H1 (cell line): Measurements from ENCODE around the gene TNRC6C. TPM values are rescaled to one million over a fixed set of nuclear protein-coding genes. Genes with fewer than 3 reads are reported as not detected.

Experiments used
- CTCF ChIA-PET: fragments of 300-600 bp; sonication (Branson Sonifier 250); formaldehyde crosslinking; loops from one replicate; lab custom pipeline; 2021; ENCODE audit not compliant: partially characterized antibody; lab: Charles Lee
- POLR2A ChIA-PET: fragments of 300-600 bp; sonication (Branson Sonifier 250); formaldehyde crosslinking; loops from one replicate; lab custom pipeline; 2021; ENCODE audit warnings: inconsistent platforms; ENCODE audit not compliant: partially characterized antibody; lab: Charles Lee
- DNase-seq, 2 experiments: peaks; one replicate each; pipeline versions ENCODE4 v3.0.0 to v3.0.0-alpha.2; 2010 to 2022; ENCODE audit warnings: low spot score in 2 of 2, low read depth in 1 of 2, mixed read lengths in 1 of 2
- FAIRE-seq: peaks from 2 replicates; lab custom pipeline; 2011; peaks lifted over from hg19 to GRCh38; lab: Jason Lieb, UNC
- H2AFZ ChIP-seq: 2 replicates; pipeline ENCODE4 v1.8.1; 2012; ENCODE audit warnings: low read length, inconsistent platforms
- H2AK5ac ChIP-seq: 2 replicates; pipeline ENCODE4 v1.6.1; 2013; ENCODE audit warnings: low read depth, low read length
- H2BK120ac ChIP-seq: replicated peaks from 2 replicates; pipeline ENCODE3; 2013; ENCODE audit warnings: low read depth, low read length, inconsistent platforms
- H2BK12ac ChIP-seq: 2 replicates; pipeline ENCODE4 v1.6.1; 2013; ENCODE audit warnings: low read depth, low read length
- H2BK15ac ChIP-seq: 2 replicates; pipeline ENCODE4 v1.6.1; 2013; ENCODE audit warnings: low read length
- H2BK20ac ChIP-seq: 2 replicates; pipeline ENCODE4 v1.6.1; 2013; ENCODE audit warnings: low read length
- H2BK5ac ChIP-seq: 2 replicates; pipeline ENCODE4 v1.6.1; 2013; ENCODE audit warnings: low read depth, low read length
- H3K14ac ChIP-seq: 2 replicates; pipeline ENCODE4 v1.6.1; 2013; ENCODE audit warnings: inconsistent platforms; ENCODE audit not compliant: insufficient read length
- H3K18ac ChIP-seq: 2 replicates; pipeline ENCODE4 v1.6.1; 2013; ENCODE audit warnings: low read length; ENCODE audit errors: extremely low read depth
- H3K23ac ChIP-seq: 2 replicates; pipeline ENCODE4 v1.6.1; 2013; ENCODE audit warnings: inconsistent platforms; ENCODE audit not compliant: insufficient read length
- H3K23me2 ChIP-seq: 2 replicates; pipeline ENCODE4 v1.6.1; 2013; ENCODE audit warnings: low read depth, low read length
- H3K27ac ChIP-seq: 2 replicates; pipeline ENCODE4 v1.6.1; 2011; ENCODE audit warnings: low read depth, low read length, inconsistent platforms
- H3K27me3 ChIP-seq, 4 experiments: replicated peaks in 1 of 4; 1 replicate in 1 of 4; 2 replicates in 3 of 4; pipeline versions ENCODE4 v1.6.1 to v1.8.1; 2011 to 2013; ENCODE audit warnings: low read length in 3 of 4, mild to moderate bottlenecking in 3 of 4, inconsistent platforms in 2 of 4, mixed read lengths in 2 of 4, moderate library complexity in 1 of 4; ENCODE audit not compliant: control insufficient read depth in 3 of 4, insufficient read depth in 3 of 4; ENCODE audit errors: extremely low read depth in 1 of 4
- H3K36me3 ChIP-seq, 4 experiments: 2 replicates each; pipeline versions ENCODE4 v1.6.1 to v1.8.1; 2011 to 2013; ENCODE audit warnings: mild to moderate bottlenecking in 4 of 4, low read length in 3 of 4, moderate library complexity in 2 of 4, control low read depth in 1 of 4, inconsistent platforms in 1 of 4; ENCODE audit not compliant: insufficient read depth in 4 of 4, control insufficient read depth in 2 of 4
- H3K4ac ChIP-seq: replicated peaks from 2 replicates; pipeline ENCODE3; 2013; ENCODE audit warnings: low read length, low read depth, mixed read lengths, inconsistent platforms; ENCODE audit not compliant: insufficient read length
- H3K4me1 ChIP-seq, 4 experiments: replicated peaks in 1 of 4; 1 replicate in 1 of 4; 2 replicates in 3 of 4; pipeline versions ENCODE4 v1.6.1 to v1.8.1; 2011 to 2013; ENCODE audit warnings: low read length in 3 of 4, inconsistent platforms in 2 of 4, mixed read lengths in 1 of 4; ENCODE audit not compliant: insufficient read depth in 4 of 4, control insufficient read depth in 3 of 4
- H3K4me2 ChIP-seq, 2 experiments: 2 replicates each; pipeline versions ENCODE4 v1.6.1 to v1.8.1; 2011 to 2013; ENCODE audit warnings: low read depth in 2 of 2, low read length in 2 of 2, control low read depth in 1 of 2, inconsistent platforms in 1 of 2, mild to moderate bottlenecking in 1 of 2; ENCODE audit not compliant: insufficient read depth in 1 of 2
- H3K4me3 ChIP-seq, 4 experiments: fragments of 200-600, 300-600 bp in 1 of 4; sonication (generic), shearing (Covaris generic), sonication (Bioruptor Twin) in 1 of 4; 2 replicates each; pipeline versions ENCODE4 v1.5.1 to v1.8.1; 2011 to 2016; ENCODE audit warnings: low read length in 4 of 4, low read depth in 3 of 4, control low read depth in 2 of 4, inconsistent platforms in 2 of 4, mild to moderate bottlenecking in 2 of 4, mixed read lengths in 1 of 4, moderate library complexity in 1 of 4; ENCODE audit not compliant: insufficient read depth in 2 of 4; ENCODE audit errors: extremely low read depth in 1 of 4
- H3K56ac ChIP-seq: replicated peaks from 2 replicates; pipeline ENCODE3; 2013; ENCODE audit warnings: low read depth, mild to moderate bottlenecking, mixed read lengths, low read length, inconsistent platforms; ENCODE audit not compliant: insufficient read length
- H3K79me1 ChIP-seq: 2 replicates; pipeline ENCODE4 v1.6.1; 2013; ENCODE audit warnings: low read depth, low read length, control low read depth
- H3K79me2 ChIP-seq, 2 experiments: 2 replicates each; pipeline versions ENCODE4 v1.6.1 to v1.8.1; 2012 to 2013; ENCODE audit warnings: low read length in 2 of 2, mild to moderate bottlenecking in 2 of 2, inconsistent platforms in 1 of 2; ENCODE audit not compliant: insufficient read depth in 2 of 2, control insufficient read depth in 1 of 2
- H3K9ac ChIP-seq, 4 experiments: replicated peaks in 1 of 4; 1 replicate in 1 of 4; 2 replicates in 3 of 4; pipeline versions ENCODE4 v1.6.1 to v1.8.1; 2011 to 2013; ENCODE audit warnings: low read depth in 3 of 4, low read length in 3 of 4, control low read depth in 2 of 4, mild to moderate bottlenecking in 2 of 4, moderate library complexity in 2 of 4, inconsistent platforms in 1 of 4; ENCODE audit errors: extremely low read depth in 1 of 4
- H3K9me3 ChIP-seq, 2 experiments: 2 replicates each; pipeline versions ENCODE4 v1.6.1 to v1.8.1; 2012 to 2013; ENCODE audit warnings: mild to moderate bottlenecking in 2 of 2, moderate library complexity in 2 of 2, control low read depth in 1 of 2, inconsistent platforms in 1 of 2, low read depth in 1 of 2, low read length in 1 of 2, mixed read lengths in 1 of 2; ENCODE audit not compliant: insufficient read depth in 2 of 2
- H4K20me1 ChIP-seq, 2 experiments: replicated peaks in 1 of 2; 2 replicates each; pipeline versions ENCODE3 to v1.8.1; 2011 to 2013; ENCODE audit warnings: inconsistent platforms in 2 of 2, low read length in 2 of 2, mild to moderate bottlenecking in 1 of 2; ENCODE audit not compliant: insufficient read depth in 2 of 2, control insufficient read depth in 1 of 2
- H4K5ac ChIP-seq: 2 replicates; pipeline ENCODE4 v1.6.1; 2013; ENCODE audit warnings: low read length, low read depth, mixed read lengths, inconsistent platforms; ENCODE audit not compliant: insufficient read length
- H4K8ac ChIP-seq: 2 replicates; pipeline ENCODE4 v1.8.0; 2013; ENCODE audit warnings: mild to moderate bottlenecking, moderate library complexity, low read length, inconsistent platforms; ENCODE audit not compliant: insufficient read depth; ENCODE audit errors: extremely low read depth
- H4K91ac ChIP-seq: replicated peaks from 2 replicates; pipeline ENCODE3; 2013; ENCODE audit warnings: low read length, mixed read lengths, inconsistent platforms; ENCODE audit not compliant: insufficient read length
- ASH2L ChIP-seq: fragments of 200-600, 300-600 bp; sonication (generic); IDR thresholded peaks from one replicate; pipeline ENCODE4 v1.7.1; 2017; ENCODE audit warnings: low read length
- BRCA1 ChIP-seq: IDR thresholded peaks from 2 replicates; pipeline ENCODE4 v1.6.1; 2012; ENCODE audit warnings: low read depth, low read length, improper control_type of control experiment
- CEBPB ChIP-seq: IDR thresholded peaks from 2 replicates; pipeline ENCODE4 v1.6.1; 2012; ENCODE audit warnings: low read depth, low read length
- CREB1 ChIP-seq: IDR thresholded peaks from 2 replicates; pipeline ENCODE4 v1.6.1; 2012; ENCODE audit warnings: inconsistent platforms
- FOSL1 ChIP-seq: IDR thresholded peaks from 2 replicates; pipeline ENCODE4 v1.6.1; 2011; ENCODE audit warnings: mild to moderate bottlenecking, low read depth, low read length, moderate library complexity; ENCODE audit not compliant: insufficient read depth
- NRF1 ChIP-seq: IDR thresholded peaks from 2 replicates; pipeline ENCODE4 v1.6.1; 2011; ENCODE audit warnings: mild to moderate bottlenecking, low read depth, low read length, improper control_type of control experiment
- RAD21 ChIP-seq, 2 experiments: IDR thresholded peaks in 1 of 2; conservative IDR thresholded peaks in 1 of 2; 2 replicates each; pipeline ENCODE4 v1.6.1; 2011; ENCODE audit warnings: low read depth in 2 of 2, low read length in 2 of 2, improper control_type of control experiment in 1 of 2, inconsistent platforms in 1 of 2, mild to moderate bottlenecking in 1 of 2, moderate library complexity in 1 of 2
- RBBP5 ChIP-seq: IDR thresholded peaks from 2 replicates; pipeline ENCODE4 v1.7.1; 2012; ENCODE audit warnings: low read depth, mild to moderate bottlenecking, inconsistent platforms, low read length, moderate library complexity, borderline replicate concordance
- TBP ChIP-seq: IDR thresholded peaks from 2 replicates; pipeline ENCODE4 v1.6.1; 2011; ENCODE audit warnings: low read depth, low read length, improper control_type of control experiment
- WGBS, 2 experiments: shearing (Covaris generic) in 1 of 2; methylation state at CpG; one replicate each; pipeline versions ENCODE4 v1.1.6 to v1.1.7; 2013 to 2015; ENCODE audit warnings: low lambda C conversion rate in 2 of 2, mixed read lengths in 2 of 2, inconsistent platforms in 1 of 2, low coverage in 1 of 2, missing lambda C conversion rate in 1 of 2; ENCODE audit not compliant: insufficient replicate concordance in 2 of 2, insufficient coverage in 1 of 2, insufficient read length in 1 of 2; ENCODE audit errors: extremely low coverage in 1 of 2, missing lambda C conversion rate in 1 of 2; 5-methylcytosine and 5-hydroxymethylcytosine counted together
- polyA plus RNA-seq, 7 experiments: library from polyadenylated mRNA; depleted of rRNA in 3 of 7; stranded (reverse) in 5 of 7; unstranded in 2 of 7; fragments of >200 nt in 5 of 7; fragments of 200-250 nt in 2 of 7; gene quantifications; 1 replicate in 5 of 7; 2 replicates in 1 of 7; 4 replicates in 1 of 7; pipeline versions ENCODE4 v1.2.1 to v1.2.3, GENCODE V29; 2011 to 2013; ENCODE audit warnings: missing spikeins in 2 of 7, mixed read lengths in 2 of 7
- total RNA-seq: library from RNA; stranded (reverse); fragmentation: NEBNext Ultra II Directional; extraction: Animal tissue kit (Norgen Biotek cat#: 25700); gene quantifications from 2 replicates; pipeline ENCODE4 v1.2.1, GENCODE V29; 2021
- TF ChIP-seq, protein P1 (sequence below): IDR thresholded peaks from 2 replicates; pipeline ENCODE4 v1.6.1; 2011; ENCODE audit warnings: low read length, improper control_type of control experiment
- TF ChIP-seq, protein P2 (sequence below): IDR thresholded peaks from 2 replicates; pipeline ENCODE4 v1.6.1; 2012; ENCODE audit warnings: inconsistent platforms

TNRC6C gene
- total and polyA plus RNA-seq, 2 of the 8 experiments (the other 6 are each of a cell fraction or from before 2014, with no cell fraction given) = 2.8 to 28.9 TPM

DNA sequence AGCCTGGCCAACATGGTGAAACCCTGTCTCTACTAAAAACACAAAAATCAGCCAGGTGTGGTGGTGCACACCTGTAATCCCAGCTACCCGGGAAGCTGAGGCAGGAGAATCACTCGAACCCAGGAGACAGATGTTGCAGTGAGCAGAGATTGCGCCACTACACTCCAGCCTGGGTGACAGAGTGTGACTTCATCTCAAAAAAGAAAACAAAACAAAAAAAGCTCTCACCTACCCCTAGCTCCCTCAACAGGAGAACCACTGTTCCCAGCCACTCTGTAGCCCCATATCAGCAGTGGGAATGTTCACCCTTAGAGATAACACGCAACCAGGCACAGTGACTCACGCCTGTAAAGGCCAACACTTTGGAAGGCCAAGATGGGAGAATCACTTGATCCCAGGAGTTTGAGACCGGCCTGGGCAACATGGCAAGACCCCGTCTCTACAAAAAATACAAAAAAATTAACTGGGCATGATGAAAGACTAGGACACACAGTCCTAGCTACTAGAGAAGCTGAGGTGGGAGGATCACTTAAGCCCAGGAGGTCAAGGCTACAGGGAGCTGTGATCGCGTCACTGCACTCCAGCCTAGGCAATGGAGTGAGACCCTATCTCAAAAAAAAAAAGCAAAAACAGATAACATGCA is 177.5 kb downstream of the TNRC6C start:
- Histone ChIP-seq H3K27ac (no peak overlapping the region), H2BK120ac (no peak overlapping the region), H3K79me1 (no peaks in the 10 kb centered on the region), H3K9me3 (no peaks in the 10 kb centered on the region), H3K36me3 (no peaks in the 10 kb centered on the region), H3K27me3 (peaks cover 0 to 23% (median 14%) of the 10 kb centered on the region in 4 experiments; a peak in 5 of 7 replicates), H3K23me2 (peaks cover 2% of the 10 kb centered on the region; the same call in 1 of the 2 replicates), H2BK20ac (no peak overlapping the region), H2AK5ac (no peak overlapping the region), H3K56ac (no peak overlapping the region), H4K5ac (no peak overlapping the region), H4K20me1 (peaks cover 0 to 4% of the 10 kb centered on the region in 2 experiments), H3K4me3 (no peak overlapping the region), H3K14ac (no peak overlapping the region), H4K91ac (no peak overlapping the region), H3K18ac (no peak overlapping the region), H4K8ac (no peak overlapping the region), H2BK15ac (no peak overlapping the region), H2AFZ (no peak overlapping the region), H3K79me2 (no peaks in the 10 kb centered on the region), H2BK12ac (no peak overlapping the region), H3K4me2 (no peak overlapping the region), H3K4me1 (peaks cover 0 to 15% (median 7%) of the 10 kb centered on the region in 4 experiments; a peak in 5 of 7 replicates), H3K9ac (no peak overlapping the region), H3K23ac (no peak overlapping the region), H3K4ac (no peak overlapping the region), H2BK5ac (no peak overlapping the region)
- no peak for FAIRE-seq
- TF ChIP-seq BRCA1 (no peak), CREB1 (no peak), NRF1 (no peak), TBP (no peak), RBBP5 (no peak), RAD21 (IDR thresholded peaks at IDR 0.05 in 1 of 2, conservative IDR thresholded peaks at IDR 0.05 in 1 of 2; ENCODE audit: low read depth in 2 of 2, low read length in 2 of 2) (no peak), FOSL1 (no peak), CEBPB (no peak), ASH2L (no peak)
- TF ChIP-seq, protein P1, sequence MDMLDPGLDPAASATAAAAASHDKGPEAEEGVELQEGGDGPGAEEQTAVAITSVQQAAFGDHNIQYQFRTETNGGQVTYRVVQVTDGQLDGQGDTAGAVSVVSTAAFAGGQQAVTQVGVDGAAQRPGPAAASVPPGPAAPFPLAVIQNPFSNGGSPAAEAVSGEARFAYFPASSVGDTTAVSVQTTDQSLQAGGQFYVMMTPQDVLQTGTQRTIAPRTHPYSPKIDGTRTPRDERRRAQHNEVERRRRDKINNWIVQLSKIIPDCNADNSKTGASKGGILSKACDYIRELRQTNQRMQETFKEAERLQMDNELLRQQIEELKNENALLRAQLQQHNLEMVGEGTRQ = no peak
- TF ChIP-seq, protein P2, sequence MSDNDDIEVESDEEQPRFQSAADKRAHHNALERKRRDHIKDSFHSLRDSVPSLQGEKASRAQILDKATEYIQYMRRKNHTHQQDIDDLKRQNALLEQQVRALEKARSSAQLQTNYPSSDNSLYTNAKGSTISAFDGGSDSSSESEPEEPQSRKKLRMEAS = no peak
- CTCF ChIA-PET = interaction anchor here (0.9 to 8.0 kb wide), 20 partner anchors 8 to 338 kb away, joined by 3 to 122 read pairs (median 6); partner anchors contain the start of genes AFMID, TK1 and TMC6
- POLR2A ChIA-PET = interaction anchor here (0.9 to 4.6 kb wide), 7 partner anchors 10 to 63 kb away, joined by 3 to 16 read pairs (median 6); partner anchors contain the start of genes AFMID and TK1
- DNase-seq = no peak
- WGBS, 2 experiments = 91% methylated on average over 9 of the region's 9 CpGs; no CpG with 5 or more reads in 1 of the 2 experiments
